Astrocyte of the cerebellum (primary cell): ENCODE data around the gene STAG1.
"Not testable (repeated sequence)": the region's sequence is repeated elsewhere in the genome, so short reads cannot be mapped to it uniquely, and the experiment has no call there.

Experiments used
- DNase-seq: peaks from one replicate; pipeline ENCODE4 v3.0.0-alpha.2; 2011; ENCODE audit warnings: low read depth
- H3K4me3 ChIP-seq: 2 replicates; pipeline ENCODE4 v1.5.1; 2011; ENCODE audit warnings: mild to moderate bottlenecking, low read depth, low read length, moderate library complexity
- in situ Hi-C: cut with HindIII; loops from 2 replicates; pipeline ENCODE4 v1.10.0; 2017; ENCODE audit warnings: low sequenced_read_pairs
- TF ChIP-seq, protein P1 (sequence below): IDR thresholded peaks from 2 replicates; pipeline ENCODE4 v1.5.1; 2012; ENCODE audit warnings: low read length, low read depth, moderate library complexity, mild to moderate bottlenecking; ENCODE audit errors: missing control alignments

Gene STAG1

DNA sequence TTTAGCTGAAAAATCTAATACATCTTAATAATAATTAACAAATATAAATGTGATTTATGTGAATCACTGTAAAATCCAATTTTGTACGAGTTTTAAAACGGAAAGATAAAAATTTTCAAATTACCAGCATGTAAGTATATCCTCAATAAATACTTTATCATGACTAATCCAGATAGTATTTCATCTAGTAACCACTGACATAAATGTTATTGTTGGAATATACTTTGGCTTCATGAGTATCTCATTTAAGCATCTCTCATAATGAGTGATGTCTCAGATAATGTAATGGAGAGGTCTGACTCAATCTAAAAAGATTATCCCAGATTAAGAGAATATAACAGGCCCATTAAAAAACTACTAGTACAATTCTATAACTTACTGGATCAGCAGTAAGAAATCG is 216.3 kb downstream of the STAG1 start:
- no peak overlapping the region for H3K4me3 ChIP-seq
- in situ Hi-C loops: no loop called here
- no peak for DNase-seq
- TF ChIP-seq, protein P1, sequence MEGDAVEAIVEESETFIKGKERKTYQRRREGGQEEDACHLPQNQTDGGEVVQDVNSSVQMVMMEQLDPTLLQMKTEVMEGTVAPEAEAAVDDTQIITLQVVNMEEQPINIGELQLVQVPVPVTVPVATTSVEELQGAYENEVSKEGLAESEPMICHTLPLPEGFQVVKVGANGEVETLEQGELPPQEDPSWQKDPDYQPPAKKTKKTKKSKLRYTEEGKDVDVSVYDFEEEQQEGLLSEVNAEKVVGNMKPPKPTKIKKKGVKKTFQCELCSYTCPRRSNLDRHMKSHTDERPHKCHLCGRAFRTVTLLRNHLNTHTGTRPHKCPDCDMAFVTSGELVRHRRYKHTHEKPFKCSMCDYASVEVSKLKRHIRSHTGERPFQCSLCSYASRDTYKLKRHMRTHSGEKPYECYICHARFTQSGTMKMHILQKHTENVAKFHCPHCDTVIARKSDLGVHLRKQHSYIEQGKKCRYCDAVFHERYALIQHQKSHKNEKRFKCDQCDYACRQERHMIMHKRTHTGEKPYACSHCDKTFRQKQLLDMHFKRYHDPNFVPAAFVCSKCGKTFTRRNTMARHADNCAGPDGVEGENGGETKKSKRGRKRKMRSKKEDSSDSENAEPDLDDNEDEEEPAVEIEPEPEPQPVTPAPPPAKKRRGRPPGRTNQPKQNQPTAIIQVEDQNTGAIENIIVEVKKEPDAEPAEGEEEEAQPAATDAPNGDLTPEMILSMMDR: no peak

DNA sequence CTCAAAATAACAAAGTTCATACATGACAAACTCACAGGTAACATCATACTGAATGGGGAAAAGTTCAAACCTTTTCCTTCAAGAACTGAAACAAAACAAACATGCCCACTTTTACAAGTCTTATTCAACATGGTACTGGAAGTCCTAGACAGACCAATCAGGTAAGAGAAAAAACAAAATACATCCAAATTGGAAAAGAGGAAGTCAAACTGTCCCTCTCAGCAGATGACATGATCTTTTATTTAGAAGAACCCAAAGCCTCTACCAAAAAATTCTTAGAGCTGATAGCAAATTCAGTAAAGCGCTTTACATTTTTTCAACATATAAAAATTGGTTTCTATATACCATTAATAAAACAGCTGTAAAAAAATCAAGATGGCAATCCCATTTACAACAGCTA is 219.4 kb downstream of the STAG1 start:
- in situ Hi-C loops: no loop called here
- no peak for DNase-seq
- H3K4me3 ChIP-seq: no peak overlapping the region
- TF ChIP-seq, protein P1: no peak

DNA sequence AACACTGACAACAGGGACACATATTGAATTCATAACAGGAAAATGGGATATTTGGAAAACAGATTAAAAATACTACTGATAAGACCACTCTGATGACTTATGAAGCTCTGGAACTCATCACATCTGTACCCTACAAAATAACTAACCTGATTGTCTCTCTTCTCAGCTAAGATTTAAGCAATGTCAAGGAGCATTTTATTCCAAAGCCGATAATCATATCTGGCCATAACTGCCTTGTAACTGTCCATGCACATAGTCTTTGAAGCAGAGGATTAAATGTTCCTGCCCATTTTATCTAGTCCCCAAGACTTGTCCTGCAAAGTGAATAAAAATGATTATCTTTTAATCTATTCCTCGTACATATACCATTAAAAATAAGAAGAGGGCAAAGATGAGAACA is 234.1 kb downstream of the STAG1 start:
- TF ChIP-seq, protein P1: no peak
- no peak for DNase-seq
- H3K4me3 ChIP-seq: no peak overlapping the region
- in situ Hi-C loops: no loop called here

DNA sequence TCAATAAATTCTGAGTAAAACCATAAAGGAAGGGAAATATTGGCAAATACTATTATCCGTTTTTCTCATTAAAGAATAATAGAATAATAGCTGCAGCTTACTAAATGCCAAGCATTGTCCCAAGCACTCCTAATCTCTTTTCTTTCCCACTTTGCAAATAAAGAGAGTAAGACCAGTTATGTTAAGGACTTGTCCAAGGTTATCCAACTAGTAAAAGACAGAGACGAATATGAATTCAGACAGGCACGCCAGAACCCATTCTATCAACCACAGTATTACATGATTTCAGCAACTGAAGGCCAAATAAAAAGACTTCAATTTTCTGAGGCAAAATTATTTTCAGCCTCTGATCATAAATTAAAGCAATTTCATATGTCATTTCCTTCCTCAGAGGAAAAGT is 235.5 kb downstream of the STAG1 start:
- H3K4me3 ChIP-seq: no peak overlapping the region
- in situ Hi-C loops: no loop called here
- TF ChIP-seq, protein P1: no peak
- no peak for DNase-seq

DNA sequence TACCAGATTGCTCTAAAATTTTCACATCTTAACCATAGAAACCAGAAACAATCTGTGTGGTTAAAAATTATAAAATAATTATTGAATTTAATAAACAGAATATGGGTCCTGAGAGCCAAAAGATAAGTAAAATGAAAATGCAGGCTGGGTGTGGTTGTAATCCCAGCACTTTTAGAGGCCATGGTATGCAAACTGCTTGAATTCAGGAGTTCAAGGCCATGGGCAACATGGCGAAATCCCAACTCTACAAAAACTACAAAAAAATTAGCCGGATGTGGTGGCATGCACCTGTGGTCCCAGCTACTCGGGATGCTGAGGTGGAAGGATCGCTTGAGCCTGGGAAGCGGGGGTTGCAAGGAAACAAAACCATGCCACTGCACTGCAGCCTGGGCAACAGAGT is 236.1 kb downstream of the STAG1 start:
- no peak overlapping the region for H3K4me3 ChIP-seq
- DNase-seq: no peak
- in situ Hi-C loops: no loop called here
- TF ChIP-seq, protein P1: no peak

DNA sequence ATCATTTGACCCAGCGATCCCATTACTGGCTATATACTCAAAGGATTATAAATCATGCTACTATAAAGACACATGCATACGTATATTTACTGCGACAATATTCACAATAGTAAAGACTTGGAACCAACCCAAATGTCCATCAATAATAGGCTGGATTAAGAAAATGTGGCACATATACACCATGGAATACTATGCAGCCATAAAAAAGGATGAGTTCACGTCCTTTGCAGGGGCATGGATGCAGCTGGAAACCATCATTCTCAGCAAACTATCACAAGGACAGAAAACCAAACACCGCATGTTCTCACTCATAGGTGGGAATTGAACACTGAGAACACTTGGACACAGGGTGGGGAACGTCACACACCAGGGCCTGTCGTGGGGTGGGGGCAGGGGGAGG is 237.6 kb downstream of the STAG1 start:
- H3K4me3 ChIP-seq, in situ Hi-C loops, DNase-seq: not testable (repeated sequence)

DNA sequence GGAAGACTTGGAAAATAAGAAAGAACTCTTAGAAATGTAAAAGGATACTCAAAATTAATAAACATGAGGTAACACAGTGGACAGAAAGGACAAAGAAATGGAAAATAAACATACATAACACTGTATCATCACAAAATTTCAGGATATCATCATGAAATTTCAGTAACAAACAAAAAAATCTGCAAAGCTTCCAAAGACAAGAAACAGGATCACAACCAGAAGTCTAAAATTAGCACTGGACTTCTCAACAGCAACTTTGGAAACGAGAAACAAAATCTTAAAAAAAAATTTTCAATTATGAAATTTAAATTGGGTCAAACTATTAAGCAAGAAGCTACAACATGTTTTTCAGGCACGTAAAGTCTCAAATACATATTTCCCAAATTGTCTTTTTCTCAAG is 238.8 kb downstream of the STAG1 start:
- in situ Hi-C loops: no loop called here
- TF ChIP-seq, protein P1: no peak
- no peak for DNase-seq
- no peak overlapping the region for H3K4me3 ChIP-seq
